Fibroblast of villous mesenchyme (primary cell): ENCODE data around the gene CES3. TPM values are rescaled to one million over a fixed set of nuclear protein-coding genes. Genes with fewer than 3 reads are reported as not detected.

ENCODE experiments used
- DNase-seq: peaks from one replicate; pipeline ENCODE4 v3.0.0-alpha.2; 2010; ENCODE audit warnings: low read depth
- H3K4me3 ChIP-seq: 2 replicates; pipeline ENCODE4 v1.5.1; 2011; ENCODE audit warnings: low read depth, mild to moderate bottlenecking, low read length
- total RNA-seq: library from RNA; depleted of rRNA; stranded (reverse); fragments of >200 nt; gene quantifications from 2 replicates; pipeline ENCODE4 v1.2.3, GENCODE V29; 2012
- TF ChIP-seq, protein P1 (sequence below): IDR thresholded peaks from 2 replicates; pipeline ENCODE4 v1.5.1; 2012; ENCODE audit warnings: low read depth, mild to moderate bottlenecking, low read length; ENCODE audit not compliant: insufficient read depth

CES3 gene
- total RNA-seq, 1 donor, result not detected

- TF ChIP-seq, protein P1, sequence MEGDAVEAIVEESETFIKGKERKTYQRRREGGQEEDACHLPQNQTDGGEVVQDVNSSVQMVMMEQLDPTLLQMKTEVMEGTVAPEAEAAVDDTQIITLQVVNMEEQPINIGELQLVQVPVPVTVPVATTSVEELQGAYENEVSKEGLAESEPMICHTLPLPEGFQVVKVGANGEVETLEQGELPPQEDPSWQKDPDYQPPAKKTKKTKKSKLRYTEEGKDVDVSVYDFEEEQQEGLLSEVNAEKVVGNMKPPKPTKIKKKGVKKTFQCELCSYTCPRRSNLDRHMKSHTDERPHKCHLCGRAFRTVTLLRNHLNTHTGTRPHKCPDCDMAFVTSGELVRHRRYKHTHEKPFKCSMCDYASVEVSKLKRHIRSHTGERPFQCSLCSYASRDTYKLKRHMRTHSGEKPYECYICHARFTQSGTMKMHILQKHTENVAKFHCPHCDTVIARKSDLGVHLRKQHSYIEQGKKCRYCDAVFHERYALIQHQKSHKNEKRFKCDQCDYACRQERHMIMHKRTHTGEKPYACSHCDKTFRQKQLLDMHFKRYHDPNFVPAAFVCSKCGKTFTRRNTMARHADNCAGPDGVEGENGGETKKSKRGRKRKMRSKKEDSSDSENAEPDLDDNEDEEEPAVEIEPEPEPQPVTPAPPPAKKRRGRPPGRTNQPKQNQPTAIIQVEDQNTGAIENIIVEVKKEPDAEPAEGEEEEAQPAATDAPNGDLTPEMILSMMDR, result no peak
- no peak for DNase-seq
Measured at GRCh38 chr16:66916518-66916917, 44.5 kb upstream of the CES3 start.

DNA sequence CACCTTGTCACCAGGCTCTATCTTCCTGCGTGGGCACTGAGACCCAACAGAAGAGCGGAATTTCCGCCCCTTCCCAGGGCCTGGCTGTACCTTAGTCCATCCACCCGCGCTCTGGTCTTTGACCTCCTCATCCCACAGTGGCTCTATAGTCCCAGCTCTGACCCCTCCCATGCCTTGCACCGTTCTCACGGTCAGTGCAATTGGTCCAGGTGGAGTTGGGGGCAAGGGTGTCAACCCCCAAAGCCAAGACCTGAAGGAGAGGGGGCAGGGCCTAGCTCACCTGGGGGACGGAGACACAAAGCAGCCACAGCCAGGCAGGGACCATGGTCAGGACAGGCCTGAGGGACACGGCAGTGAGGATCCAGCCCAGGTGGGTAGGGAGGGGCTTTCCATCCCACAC lies 43.3 kb upstream of the CES3 start:
- no peak overlapping the region for H3K4me3 ChIP-seq
- TF ChIP-seq, protein P1, result no peak
- DNase-seq, result no peak

More at GRCh38 chr16:66916518-66916917, 44.5 kb upstream of the CES3 start:
- no peak overlapping the region for H3K4me3 ChIP-seq

DNA sequence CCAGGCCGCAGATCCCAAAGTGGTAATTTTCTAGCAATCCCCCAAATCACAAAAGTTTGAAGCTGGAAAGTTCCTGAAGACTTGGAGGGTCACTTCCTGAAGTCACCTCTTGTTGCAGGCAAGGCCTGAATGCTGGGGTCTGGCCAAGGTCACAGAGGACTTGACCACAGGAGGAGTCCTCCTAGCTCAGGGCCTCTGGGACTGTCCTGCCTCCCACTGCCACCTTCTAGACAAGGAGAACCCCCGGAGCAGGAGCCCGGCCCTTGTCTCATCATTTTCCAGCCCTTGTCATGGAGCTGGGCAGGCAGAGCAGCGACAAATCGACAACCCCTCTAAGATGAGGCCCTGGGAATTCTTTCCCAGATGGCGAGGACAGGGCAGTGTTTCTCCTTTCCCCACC lies 42.7 kb upstream of the CES3 start:
- no peak for DNase-seq
- TF ChIP-seq, protein P1, result no peak
- no peak overlapping the region for H3K4me3 ChIP-seq

- TF ChIP-seq, protein P1, result no peak
- no peak within 1 kb of the TSS for H3K4me3 ChIP-seq
- no peak for DNase-seq
Measured at GRCh38 chr16:66918803-66919568, 42.1 kb upstream of the CES3 start, which contains the start of gene CDH16. Gene CDH16, minus strand, starts transcription at chr16:66918885. Its CDS starts 820 bp downstream, at chr16:66918065.

DNA sequence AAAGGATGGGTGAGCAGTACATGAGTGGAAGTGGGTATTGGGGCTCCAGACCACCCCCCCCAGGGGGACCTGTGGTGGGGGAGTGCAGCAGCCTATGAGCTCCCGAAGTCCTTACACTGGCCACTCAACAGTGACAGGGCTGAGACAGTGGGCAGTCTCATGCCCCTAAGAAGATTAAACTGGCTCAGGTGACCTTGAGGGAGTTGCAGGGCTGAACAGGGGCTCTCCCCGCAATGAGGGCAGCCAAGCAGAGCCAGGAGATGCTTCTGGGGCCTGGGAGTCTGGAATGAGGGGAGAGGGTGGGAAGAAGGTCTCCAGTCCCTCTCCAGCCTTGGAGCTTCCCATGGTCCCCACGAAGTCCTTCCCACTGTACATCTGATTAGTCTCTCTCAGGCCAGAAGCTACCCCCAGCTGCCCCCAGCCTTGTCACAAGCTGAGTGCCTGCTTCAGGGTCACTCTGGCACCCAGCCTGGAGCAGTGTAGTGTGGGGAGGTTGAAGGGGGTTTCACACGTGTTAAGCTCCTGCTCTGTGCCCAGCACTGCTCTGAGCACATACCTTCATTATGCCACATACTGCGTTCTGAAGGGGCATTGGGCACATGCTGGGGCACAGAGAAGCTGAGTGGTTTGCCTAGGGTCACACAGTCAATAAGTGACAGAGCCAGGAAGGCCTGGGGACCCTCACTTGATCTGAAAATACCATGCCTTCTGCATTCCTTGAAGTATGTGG lies 41.3 kb upstream of the CES3 start:
- TF ChIP-seq, protein P1, result no peak
- H3K4me3 ChIP-seq, result no peak overlapping the region
- no peak for DNase-seq

DNA sequence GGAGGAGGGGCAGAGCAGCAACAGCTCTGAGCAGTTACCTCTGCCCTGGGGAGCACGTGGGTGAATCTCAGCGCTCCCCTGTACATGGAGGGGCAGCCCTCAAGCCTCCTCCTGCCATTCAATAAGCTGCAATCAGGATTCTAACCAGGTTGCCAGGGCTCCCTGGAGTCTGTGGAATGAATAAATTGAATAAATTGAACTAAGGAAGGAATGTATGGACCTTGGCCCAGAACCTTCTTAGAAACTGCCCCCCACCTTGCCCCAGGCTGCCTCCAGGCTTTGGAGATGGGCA lies 40.8 kb upstream of the CES3 start:
- DNase-seq, result no peak
- TF ChIP-seq, protein P1, result no peak
- no peak overlapping the region for H3K4me3 ChIP-seq
